ENCODE data around the gene SPAG6.

DNA sequence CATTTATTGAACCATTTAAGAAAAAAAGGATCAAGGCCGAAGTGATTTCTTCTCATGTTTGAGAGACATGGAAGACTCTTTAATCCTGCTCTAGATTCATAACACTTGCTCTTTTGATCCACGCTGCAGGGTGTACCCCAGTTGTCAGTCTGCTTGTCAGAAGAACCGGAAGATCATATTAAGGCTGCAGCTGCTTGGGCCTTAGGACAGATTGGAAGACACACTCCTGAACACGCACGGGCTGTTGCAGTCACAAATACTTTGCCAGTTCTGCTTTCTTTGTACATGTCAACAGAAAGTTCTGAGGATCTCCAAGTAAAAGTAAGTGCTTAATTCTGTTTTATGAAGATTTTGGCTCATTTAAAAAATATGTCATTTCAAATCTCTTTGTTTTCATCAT is 46.3 kb downstream of the SPAG6 start:
- no peak for TF ChIP-seq POLR2A (IDR thresholded peaks at IDR 0.05)
- TF ChIP-seq, protein P1, sequence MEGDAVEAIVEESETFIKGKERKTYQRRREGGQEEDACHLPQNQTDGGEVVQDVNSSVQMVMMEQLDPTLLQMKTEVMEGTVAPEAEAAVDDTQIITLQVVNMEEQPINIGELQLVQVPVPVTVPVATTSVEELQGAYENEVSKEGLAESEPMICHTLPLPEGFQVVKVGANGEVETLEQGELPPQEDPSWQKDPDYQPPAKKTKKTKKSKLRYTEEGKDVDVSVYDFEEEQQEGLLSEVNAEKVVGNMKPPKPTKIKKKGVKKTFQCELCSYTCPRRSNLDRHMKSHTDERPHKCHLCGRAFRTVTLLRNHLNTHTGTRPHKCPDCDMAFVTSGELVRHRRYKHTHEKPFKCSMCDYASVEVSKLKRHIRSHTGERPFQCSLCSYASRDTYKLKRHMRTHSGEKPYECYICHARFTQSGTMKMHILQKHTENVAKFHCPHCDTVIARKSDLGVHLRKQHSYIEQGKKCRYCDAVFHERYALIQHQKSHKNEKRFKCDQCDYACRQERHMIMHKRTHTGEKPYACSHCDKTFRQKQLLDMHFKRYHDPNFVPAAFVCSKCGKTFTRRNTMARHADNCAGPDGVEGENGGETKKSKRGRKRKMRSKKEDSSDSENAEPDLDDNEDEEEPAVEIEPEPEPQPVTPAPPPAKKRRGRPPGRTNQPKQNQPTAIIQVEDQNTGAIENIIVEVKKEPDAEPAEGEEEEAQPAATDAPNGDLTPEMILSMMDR (IDR thresholded peaks at IDR 0.05) = no peak

Data from esophagus squamous epithelium (tissue), 4 donors.